ENCODE results near the gene PKP4.

- no peak for TF ChIP-seq CTCF (conservative IDR thresholded peaks at IDR 0.05 in 1 of 2, IDR thresholded peaks at IDR 0.05 in 1 of 2; ENCODE audit: low read depth in 1 of 2, low read length in 2 of 2)
- no peak for TF ChIP-seq EZH2 (IDR thresholded peaks at IDR 0.05; ENCODE audit: low read length, missing control alignments)
Measured at GRCh38 chr2:158410132-158410531, 46.6 kb upstream of the PKP4 start.
